ENCODE data around the gene DSCAML1.

DSCAML1 gene

DNA sequence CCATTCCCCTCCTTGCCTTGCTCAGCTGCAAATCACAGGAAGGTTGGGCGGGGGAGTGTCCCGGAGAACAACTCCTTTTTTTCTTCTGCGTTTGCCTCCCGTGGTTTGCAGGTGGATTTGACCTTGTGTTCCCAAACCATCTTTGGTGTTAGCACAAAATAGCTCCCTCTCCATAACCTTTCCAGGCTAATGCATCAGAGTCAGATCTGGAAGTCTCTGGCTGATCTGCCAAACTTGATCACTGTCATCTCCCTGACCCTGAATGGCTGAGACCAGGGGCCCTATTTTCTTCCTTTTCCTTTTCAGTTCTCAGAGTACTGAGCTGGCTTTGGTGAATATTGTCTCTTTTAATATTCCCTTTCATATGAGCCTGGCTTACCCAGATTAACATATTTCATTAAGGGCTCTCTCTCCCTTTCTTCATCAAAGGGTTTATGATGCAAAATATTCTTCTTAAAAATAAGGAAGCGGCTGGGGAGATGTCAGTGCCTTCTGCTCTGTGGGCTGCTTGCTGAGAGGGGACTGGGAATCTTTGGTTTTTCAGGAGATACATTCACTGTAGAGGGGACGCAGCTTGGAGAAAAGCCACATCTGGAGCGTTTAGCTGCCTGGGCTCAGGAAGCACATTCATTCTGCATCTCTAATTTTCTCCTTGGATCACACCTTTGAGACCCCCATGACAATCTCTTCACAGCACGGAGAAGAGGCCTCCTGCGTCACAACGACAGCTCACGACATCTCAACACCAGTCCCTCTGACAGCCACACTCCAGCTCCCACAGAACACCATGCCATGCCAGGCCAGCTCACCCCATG is 321.1 kb downstream of the DSCAML1 start:
- H3K36me3 Mint-ChIP-seq = no peaks in the 10 kb centered on the region
- ATAC-seq (no peak), DNase-seq (ENCODE audit: low spot score in 2 of 2) (no peak)

DNA sequence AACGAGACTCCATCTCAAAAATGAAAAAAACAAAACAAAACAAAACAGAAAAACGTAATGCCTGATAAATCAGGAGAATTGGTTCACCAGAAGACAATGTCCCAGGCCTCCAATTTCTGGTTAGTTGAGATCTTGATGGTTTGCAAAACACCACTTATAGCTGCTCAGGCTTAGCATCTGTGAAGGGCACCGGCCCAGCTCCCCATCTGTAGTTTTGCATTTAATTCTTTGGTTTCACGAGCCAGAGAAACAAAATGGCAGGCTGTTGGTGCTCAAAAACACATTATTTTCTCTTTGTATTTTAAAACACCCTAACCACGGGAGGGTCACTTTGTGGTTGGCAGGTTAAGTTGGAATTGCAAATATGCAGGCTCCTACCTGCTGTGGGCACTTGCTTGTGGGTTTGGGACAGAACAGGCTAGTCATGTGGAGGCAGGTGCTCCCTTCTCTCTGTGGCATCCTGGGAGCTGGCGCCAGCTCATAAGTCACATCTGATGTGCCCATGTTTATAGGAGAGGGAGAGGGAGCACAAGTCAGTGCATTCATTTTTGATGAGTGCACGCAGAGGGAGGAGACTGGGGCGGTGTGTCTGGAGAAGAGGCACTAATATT is 323.4 kb downstream of the DSCAML1 start:
- no peaks in the 10 kb centered on the region for H3K4me1 Mint-ChIP-seq
- no peaks in the 10 kb centered on the region for H3K9me3 Mint-ChIP-seq
- no peak overlapping the region for H3K4me3 Mint-ChIP-seq
- no peak overlapping the region for H3K27ac Mint-ChIP-seq
- ATAC-seq = no peak
- DNase-seq (ENCODE audit: low spot score in 2 of 2) = no peak
- H3K36me3 Mint-ChIP-seq = no peaks in the 10 kb centered on the region

More for the DNA sequence above, 321.1 kb downstream of the DSCAML1 start:
- Mint-ChIP-seq H3K9me3 (no peaks in the 10 kb centered on the region), H3K4me3 (no peak overlapping the region), H3K27ac (no peak overlapping the region), H3K4me1 (no peaks in the 10 kb centered on the region)

DNA sequence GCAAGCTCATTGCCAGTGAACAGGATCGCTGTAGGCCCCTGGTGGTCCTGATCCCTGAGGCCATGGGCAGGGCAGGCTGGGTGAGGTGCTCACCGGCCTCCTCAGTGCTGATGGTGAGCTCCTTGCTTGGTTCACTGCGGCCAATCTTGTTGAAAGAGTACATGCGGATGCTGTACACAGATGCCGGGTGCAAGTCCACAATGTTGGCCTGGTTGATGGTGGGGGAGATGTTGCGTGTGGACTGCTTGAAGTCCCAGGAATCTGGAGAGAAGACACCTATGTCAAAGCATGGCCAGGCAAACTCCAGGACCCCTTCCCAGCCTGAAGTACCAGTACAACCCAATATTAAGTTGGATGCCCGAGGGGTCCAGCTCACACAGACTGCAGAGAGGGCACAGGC is 325.2 kb downstream of the DSCAML1 start:
- no peak overlapping the region for H3K4me3 Mint-ChIP-seq
- ATAC-seq = peak; percentile 38
- no peaks in the 10 kb centered on the region for H3K9me3 Mint-ChIP-seq
- no peaks in the 10 kb centered on the region for H3K36me3 Mint-ChIP-seq
- no peak for DNase-seq (ENCODE audit: low spot score in 2 of 2)
- no peak overlapping the region for H3K27ac Mint-ChIP-seq
- no peaks in the 10 kb centered on the region for H3K4me1 Mint-ChIP-seq

DNA sequence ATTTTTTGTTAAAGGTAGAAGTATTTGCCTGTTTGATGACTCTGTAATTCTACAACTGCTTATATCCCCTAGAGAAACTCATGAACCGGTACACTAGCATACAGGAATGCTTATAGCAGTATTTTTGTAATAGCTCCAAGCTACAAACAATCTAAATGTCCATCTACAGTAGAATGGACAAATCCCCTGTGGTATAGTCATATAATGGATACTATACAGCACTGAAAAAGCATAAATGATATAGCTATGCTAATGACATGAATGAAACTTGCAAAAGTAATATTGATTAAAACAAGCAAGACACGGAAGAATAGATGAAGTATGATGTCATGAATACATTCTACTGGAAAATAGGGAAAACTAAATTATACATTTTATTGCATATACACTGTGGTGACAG is 326.4 kb downstream of the DSCAML1 start:
- no peak for ATAC-seq

DNA sequence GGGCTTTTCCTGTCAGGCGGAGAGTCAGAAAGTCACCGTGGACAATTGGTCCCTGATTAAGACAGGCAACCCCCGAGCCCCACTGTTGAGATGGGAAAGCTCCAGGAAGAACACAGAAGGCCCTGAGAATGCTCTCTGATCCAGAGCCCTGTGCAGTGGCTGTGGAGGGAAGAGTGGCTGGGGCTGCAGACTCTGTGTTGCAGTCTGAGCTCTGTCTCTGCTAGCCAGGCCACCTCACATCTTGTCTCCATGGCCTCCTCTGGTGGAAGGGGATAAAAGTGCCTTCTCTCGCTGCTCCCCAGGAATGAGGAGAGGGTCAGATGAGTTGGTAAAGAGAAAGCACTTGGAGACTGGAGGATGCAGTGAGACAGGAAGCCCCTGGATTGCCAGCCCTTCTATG is 328.1 kb downstream of the DSCAML1 start:
- H3K36me3 Mint-ChIP-seq = no peaks in the 10 kb centered on the region
- no peaks in the 10 kb centered on the region for H3K4me1 Mint-ChIP-seq
- no peak for DNase-seq (ENCODE audit: low spot score in 2 of 2)
- ATAC-seq = peak; percentile 38
- no peak overlapping the region for H3K27ac Mint-ChIP-seq
- H3K9me3 Mint-ChIP-seq = no peaks in the 10 kb centered on the region
- no peak overlapping the region for H3K4me3 Mint-ChIP-seq

More for the DNA sequence above, 326.4 kb downstream of the DSCAML1 start:
- DNase-seq (ENCODE audit: low spot score in 2 of 2) = no peak
- Mint-ChIP-seq H3K4me1 (no peaks in the 10 kb centered on the region), H3K36me3 (no peaks in the 10 kb centered on the region), H3K27ac (no peak overlapping the region), H3K9me3 (no peaks in the 10 kb centered on the region), H3K4me3 (no peak overlapping the region)

DNA sequence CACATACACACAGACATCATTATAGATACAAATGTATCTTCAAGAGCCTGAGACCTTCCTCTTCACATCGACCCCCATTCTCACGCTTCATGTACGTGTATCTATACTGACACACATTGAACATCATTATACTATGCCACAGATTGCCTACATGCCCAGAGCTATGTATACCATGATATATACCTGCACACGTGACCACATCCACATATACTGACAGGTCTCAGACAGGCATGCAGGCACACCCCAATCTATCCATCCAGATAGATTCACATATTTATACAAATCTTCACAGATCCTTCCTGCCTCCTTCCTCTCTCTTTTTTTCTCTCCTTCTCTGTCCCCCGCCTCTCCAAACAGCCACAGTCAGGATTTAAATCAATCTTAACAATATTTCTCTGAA is 329.2 kb downstream of the DSCAML1 start:
- Mint-ChIP-seq H3K27ac (no peak overlapping the region), H3K4me3 (no peak overlapping the region), H3K9me3 (no peaks in the 10 kb centered on the region), H3K36me3 (no peaks in the 10 kb centered on the region), H3K4me1 (no peaks in the 10 kb centered on the region)
- DNase-seq (ENCODE audit: low spot score in 2 of 2) = no peak
- no peak for ATAC-seq

DNA sequence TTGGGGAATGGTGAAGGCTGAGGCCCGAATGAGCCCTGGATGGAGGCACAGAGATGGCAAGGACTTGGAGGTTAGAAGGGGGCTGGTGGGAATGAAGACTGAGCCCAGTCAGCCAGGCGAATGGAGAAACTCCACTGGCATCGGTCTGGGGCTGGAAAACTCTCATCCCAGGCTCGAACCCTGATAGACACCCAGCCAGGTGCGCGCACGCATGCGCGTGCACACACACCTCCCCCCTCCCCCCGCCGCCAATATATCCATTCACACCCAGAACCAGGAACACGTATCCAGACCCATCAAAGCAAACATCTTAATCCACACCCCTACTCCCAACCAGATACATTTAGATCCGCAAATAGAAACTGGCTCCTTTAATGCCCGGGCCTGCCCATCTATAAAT is 330.1 kb downstream of the DSCAML1 start:
- no peak overlapping the region for H3K27ac Mint-ChIP-seq

DNA sequence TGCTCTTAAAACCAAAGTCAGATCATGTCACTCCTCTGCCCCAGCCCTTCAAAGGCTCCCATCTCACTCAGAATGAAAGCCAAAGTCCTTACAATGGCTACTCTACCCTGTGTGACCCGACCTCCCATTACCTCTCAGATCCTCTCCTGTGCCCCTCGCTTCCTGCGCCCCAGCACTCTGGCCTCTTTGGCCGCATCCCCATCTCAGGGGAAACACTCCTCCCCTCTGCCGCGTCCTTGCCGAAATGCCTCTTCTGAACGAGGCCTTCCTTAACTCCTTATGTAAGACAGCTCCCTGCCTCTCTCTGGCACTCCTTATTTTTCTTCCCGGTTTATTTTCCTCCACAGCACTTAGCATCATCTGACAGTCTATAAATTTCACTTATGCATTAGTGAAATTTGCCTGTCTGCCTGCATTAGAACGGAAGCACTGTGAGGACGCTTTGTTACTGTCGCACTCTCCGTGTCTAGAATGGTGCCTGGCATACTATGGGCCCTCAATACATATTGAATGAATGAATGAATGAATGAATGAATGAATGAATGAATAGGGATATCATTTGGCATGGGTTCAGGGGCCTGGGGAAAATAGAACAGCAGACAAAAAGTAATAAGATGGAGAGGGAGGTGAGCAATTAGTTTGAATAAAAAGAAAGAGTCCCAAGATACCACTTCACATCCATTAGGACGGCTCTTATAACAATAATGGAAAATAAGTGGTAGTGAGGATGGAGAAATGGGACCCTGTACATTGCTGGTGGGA is 331.6 kb downstream of the DSCAML1 start:
- DNase-seq (ENCODE audit: low spot score in 2 of 2) (no peak), ATAC-seq (no peak)
- no peak overlapping the region for H3K4me3 Mint-ChIP-seq
- no peaks in the 10 kb centered on the region for H3K4me1 Mint-ChIP-seq
- H3K9me3 Mint-ChIP-seq = no peaks in the 10 kb centered on the region
- H3K36me3 Mint-ChIP-seq = no peaks in the 10 kb centered on the region
- H3K27ac Mint-ChIP-seq = no peak overlapping the region

More for the DNA sequence above, 330.1 kb downstream of the DSCAML1 start:
- ATAC-seq (no peak), DNase-seq (ENCODE audit: low spot score in 2 of 2) (no peak)
- Mint-ChIP-seq H3K4me3 (no peak overlapping the region), H3K36me3 (no peaks in the 10 kb centered on the region), H3K4me1 (no peaks in the 10 kb centered on the region), H3K9me3 (no peaks in the 10 kb centered on the region)

DNA sequence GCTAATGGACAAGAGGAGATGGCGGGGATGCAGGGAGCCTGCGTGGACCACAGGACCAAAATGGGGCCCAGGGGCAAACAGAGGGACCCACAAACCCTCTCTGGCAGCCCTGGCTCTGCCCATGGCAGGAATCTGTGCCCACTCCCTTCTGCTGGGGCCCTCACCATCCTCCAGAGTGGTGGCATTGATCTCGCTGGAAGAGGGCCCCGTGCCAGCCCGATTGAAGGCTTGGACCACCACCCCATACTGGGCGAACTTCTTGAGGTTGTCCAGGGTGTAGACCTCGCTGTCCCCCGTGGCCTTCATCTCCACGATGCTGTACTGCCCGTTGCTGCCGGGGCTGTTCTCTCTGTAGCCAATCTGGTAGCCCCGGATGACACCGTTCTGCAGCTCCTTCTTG is 332.2 kb downstream of the DSCAML1 start:
- no peak overlapping the region for H3K27ac Mint-ChIP-seq
- DNase-seq (ENCODE audit: low spot score in 2 of 2) (no peak), ATAC-seq (no peak)
- no peak overlapping the region for H3K4me3 Mint-ChIP-seq
- no peaks in the 10 kb centered on the region for H3K4me1 Mint-ChIP-seq
- H3K36me3 Mint-ChIP-seq = no peaks in the 10 kb centered on the region
- H3K9me3 Mint-ChIP-seq = no peaks in the 10 kb centered on the region

DNA sequence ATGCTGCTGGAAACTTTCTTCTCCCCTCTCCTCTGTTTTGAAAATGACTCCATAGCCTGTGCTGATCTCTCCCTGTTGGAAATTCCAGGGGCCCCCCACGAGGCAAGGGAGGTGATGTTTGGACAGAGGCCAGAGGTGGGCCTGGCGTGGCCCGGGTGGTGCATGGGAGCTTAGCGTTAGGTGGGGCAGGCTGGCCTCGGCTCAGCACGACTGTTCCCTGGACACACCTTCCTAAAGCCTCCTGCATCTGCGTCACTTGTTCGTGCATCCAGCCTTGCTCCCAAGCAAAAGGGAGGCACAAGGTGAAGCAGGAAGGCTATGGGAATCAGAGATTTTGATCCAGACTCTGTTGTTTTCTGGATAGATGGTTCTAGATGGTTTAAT is 334.2 kb downstream of the DSCAML1 start:
- no peaks in the 10 kb centered on the region for H3K36me3 Mint-ChIP-seq
- no peaks in the 10 kb centered on the region for H3K9me3 Mint-ChIP-seq
- peaks cover 13% of the 10 kb centered on the region for H3K4me1 Mint-ChIP-seq
- no peak for ATAC-seq
- no peak overlapping the region for H3K4me3 Mint-ChIP-seq
- no peak for DNase-seq (ENCODE audit: low spot score in 2 of 2)
- no peak overlapping the region for H3K27ac Mint-ChIP-seq

DNA sequence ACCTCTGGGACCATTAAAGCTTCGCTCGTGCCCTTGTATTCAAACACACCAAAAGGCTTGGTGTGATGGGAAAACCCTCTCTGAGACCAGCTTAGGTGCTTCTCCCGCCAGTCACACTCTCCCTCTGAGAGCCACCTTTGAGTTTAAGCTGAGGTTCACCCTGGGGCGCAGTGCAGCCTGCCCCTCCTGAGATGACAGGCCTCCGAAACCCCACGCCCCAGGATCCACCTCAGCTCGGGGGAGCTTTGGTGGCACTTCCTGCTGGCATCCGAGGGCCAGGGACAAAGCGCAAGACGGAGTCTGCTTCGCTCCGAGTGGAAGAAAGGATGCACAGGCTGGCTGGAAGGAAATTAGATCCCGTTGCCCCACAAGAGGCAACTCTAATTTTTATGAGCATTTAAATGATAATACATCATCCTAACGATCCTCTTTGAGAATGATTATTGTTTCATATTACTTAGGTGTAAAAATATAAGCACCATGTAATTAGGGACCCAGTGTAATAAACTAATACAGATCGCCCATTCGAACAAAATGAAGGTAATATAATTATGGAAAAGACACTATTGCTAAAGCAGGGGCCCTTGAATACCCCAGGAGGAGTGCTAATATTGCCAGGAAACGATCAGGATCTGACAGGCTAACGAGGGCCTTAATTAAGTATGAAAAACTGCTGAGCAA is 334.7 kb downstream of the DSCAML1 start:
- no peaks in the 10 kb centered on the region for H3K36me3 Mint-ChIP-seq
- no peak overlapping the region for H3K4me3 Mint-ChIP-seq

DNA sequence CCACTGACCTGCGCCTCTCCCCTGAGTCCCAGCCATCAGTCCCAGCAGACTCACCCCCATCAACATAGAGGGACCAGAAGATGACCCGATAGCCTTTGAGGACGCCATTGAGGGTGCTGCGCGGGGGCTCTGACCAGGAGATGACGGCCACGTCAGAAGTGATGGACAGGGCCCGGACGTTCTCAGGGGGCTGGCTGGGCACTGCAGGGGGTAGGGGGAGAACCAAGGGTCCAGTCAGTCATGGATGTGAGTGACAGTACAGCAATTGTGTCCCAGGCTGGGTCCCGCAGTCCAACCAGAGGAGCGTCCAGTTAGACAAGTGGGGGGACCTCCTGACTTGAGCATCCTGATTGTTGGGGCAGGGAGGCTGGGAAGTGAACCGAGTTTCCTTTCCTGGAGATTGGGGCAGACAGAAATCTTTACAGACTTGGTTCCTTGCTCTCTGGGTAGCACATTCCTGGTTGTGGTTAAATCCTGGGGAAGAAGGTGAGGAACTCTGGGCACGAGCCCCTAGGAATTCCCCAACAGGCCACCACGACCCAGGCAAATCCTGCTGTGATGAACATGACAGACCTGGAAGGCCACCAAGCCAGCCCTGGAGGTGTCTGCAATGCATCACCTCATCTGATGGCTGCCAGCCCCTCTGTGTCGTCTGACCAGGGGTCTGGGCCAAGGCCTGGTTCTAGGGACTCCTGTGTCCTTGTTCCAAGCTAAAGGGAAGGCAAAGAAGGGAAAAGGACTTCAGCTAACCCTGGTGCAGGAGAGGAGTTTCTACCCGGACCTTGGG is 335.4 kb downstream of the DSCAML1 start:
- H3K9me3 Mint-ChIP-seq = no peaks in the 10 kb centered on the region
- no peak overlapping the region for H3K4me3 Mint-ChIP-seq
- DNase-seq (ENCODE audit: low spot score in 2 of 2) (no peak), ATAC-seq (no peak)
- no peaks in the 10 kb centered on the region for H3K36me3 Mint-ChIP-seq
- no peak overlapping the region for H3K27ac Mint-ChIP-seq
- H3K4me1 Mint-ChIP-seq = peaks cover 17% of the 10 kb centered on the region

More for the DNA sequence above, 334.7 kb downstream of the DSCAML1 start:
- Mint-ChIP-seq H3K4me1 (peaks cover 14% of the 10 kb centered on the region), H3K27ac (no peak overlapping the region), H3K9me3 (no peaks in the 10 kb centered on the region)
- no peak for DNase-seq (ENCODE audit: low spot score in 2 of 2)
- no peak for ATAC-seq

DNA sequence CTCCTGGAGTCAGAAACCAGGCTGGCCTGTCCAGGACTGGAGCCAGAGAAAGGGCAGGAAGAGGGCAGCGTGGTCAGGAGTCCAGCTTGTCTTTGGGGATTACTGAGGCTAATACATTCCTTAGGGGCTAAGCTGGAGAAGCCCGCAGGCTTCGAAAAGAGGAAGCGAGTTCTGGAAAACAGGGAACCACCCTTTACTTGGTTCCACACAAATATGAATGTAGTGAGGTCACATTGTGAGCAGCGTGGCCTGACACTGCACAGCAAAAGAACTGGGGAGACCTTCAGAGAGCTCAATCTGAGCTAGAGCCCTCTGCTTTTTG is 337.1 kb downstream of the DSCAML1 start:
- H3K9me3 Mint-ChIP-seq = no peaks in the 10 kb centered on the region
- no peak for ATAC-seq
- no peak overlapping the region for H3K27ac Mint-ChIP-seq

DNA sequence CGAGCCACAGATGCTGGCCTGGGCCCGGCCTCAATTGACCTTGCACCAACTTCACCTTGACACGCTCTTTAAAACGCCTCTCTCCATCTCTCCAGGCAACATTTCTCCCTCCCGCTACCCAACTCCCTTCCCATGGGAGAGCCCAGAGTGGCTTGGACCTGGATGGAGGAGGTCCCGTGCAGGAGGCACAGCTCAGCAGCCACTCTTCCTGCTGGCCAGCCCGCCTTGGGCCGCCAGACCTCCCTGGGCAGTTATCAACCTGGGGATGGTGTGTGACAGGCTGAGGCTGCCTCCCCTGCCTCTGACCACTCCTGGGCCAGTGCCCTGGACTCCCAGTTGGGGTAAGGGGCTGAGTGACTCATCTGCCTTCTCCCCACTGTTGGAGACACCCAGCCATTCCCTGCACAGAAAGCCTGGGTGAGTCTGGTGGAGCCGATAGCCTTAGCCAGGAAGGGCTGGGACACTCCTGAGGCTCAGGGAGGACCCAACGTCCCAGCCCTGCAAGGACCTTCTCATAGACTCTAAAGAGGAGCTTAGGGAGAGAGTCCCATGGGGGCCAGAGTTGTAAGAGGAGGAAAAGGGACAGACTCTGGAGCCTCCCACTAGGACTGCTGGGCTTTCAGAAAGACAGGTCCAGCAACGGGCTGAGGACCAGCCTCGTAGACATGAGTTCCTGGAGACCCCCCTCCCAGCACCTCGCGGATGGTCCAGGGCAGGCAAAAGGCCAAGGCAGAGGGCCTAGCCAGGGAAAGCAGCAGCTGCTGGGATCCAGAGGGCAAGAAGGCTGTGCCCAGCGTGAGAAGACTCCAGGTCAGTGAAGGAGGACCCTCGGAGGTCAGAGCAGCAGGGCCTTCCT is 337.7 kb downstream of the DSCAML1 start:
- ATAC-seq (no peak), DNase-seq (ENCODE audit: low spot score in 2 of 2) (no peak)
- H3K4me3 Mint-ChIP-seq = no peak overlapping the region
- peaks cover 2% of the 10 kb centered on the region for H3K9me3 Mint-ChIP-seq
- peaks cover 24% of the 10 kb centered on the region for H3K4me1 Mint-ChIP-seq
- H3K27ac Mint-ChIP-seq = no peak overlapping the region
- H3K36me3 Mint-ChIP-seq = no peaks in the 10 kb centered on the region

More for the DNA sequence above, 337.1 kb downstream of the DSCAML1 start:
- Mint-ChIP-seq H3K4me3 (no peak overlapping the region), H3K36me3 (no peaks in the 10 kb centered on the region), H3K4me1 (peaks cover 24% of the 10 kb centered on the region)
- no peak for DNase-seq (ENCODE audit: low spot score in 2 of 2)
